ENCODE measurements around the gene LGR6.

GRCh38 chr1:202287196-202287595, 93.6 kb downstream of the LGR6 start:
- TF ChIP-seq, protein P1, sequence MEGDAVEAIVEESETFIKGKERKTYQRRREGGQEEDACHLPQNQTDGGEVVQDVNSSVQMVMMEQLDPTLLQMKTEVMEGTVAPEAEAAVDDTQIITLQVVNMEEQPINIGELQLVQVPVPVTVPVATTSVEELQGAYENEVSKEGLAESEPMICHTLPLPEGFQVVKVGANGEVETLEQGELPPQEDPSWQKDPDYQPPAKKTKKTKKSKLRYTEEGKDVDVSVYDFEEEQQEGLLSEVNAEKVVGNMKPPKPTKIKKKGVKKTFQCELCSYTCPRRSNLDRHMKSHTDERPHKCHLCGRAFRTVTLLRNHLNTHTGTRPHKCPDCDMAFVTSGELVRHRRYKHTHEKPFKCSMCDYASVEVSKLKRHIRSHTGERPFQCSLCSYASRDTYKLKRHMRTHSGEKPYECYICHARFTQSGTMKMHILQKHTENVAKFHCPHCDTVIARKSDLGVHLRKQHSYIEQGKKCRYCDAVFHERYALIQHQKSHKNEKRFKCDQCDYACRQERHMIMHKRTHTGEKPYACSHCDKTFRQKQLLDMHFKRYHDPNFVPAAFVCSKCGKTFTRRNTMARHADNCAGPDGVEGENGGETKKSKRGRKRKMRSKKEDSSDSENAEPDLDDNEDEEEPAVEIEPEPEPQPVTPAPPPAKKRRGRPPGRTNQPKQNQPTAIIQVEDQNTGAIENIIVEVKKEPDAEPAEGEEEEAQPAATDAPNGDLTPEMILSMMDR (conservative IDR thresholded peaks at IDR 0.05; ENCODE audit: low read depth, low read length) = no peak
- TF ChIP-seq EZH2 (IDR thresholded peaks at IDR 0.05; ENCODE audit: low read length, unreplicated experiment) (no peak), EZH2phosphoT487 (IDR thresholded peaks at IDR 0.05; ENCODE audit: borderline replicate concordance, low read length) (no peak)

Measured in PC-3 (cell line).